ENCODE data around the gene MYO19.
A peak's percentile ranks its signal among the peaks of the same experiment; 100 is the strongest.

MYO19 gene

DNA sequence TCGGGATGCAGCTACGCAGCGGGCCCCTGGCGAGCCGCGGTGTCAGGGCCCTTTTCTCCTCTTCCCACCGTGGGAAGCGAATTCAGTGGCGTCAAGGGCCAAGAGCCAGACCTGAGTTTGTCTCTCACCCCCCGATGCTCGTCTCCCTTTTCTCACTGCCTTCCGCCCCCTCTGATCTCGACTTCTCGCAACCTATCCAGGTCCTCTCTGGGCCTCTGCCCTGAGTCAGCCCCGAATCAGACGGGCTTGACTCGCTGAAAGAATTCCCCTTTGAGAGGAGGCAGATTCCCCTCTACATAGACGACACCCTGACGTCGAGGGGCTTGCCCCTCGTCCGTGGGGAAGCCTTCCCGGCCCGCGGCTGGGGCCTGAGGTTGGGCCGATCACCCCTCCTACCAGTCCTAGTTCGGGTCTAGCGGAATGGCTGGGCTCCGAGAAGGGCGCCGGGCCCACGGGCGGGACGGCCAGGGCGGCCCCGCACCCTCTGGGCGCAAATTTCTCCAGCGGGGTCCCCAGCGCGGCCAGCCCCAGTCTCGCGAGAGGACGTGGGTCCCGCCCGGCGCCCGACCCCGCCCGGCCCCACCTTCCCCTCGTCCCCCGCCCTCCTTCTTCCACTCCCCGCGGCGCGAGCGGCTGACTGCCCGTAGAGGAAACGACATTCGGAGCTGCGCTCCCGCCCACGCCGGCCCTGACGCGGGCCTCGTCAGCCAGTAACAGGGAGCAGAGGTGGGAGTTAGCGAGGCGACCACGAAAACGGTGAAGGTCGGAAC is 9.8 kb upstream of the MYO19 start, which contains the start of gene GGNBP2:
Gene GGNBP2, plus strand, starts transcription at position 613 of the 770 bp plus-strand sequence. CDS start 806 bp downstream, outside the sequence.
- Histone ChIP-seq H3K4me3 (ENCODE audit: low read length) (peak within 1 kb of the TSS; percentile 100), H3F3A (ENCODE audit: control insufficient read depth, insufficient read depth) (peaks cover 34% of the 10 kb centered on the region), H3K27ac (ENCODE audit: low read depth, low read length) (peak within 1 kb of the TSS; percentile 94), H3K79me2 (ENCODE audit: control insufficient read depth, low read length) (peaks cover 68% of the 10 kb centered on the region), H3K4me1 (ENCODE audit: control insufficient read depth, low read length) (peaks cover 31% of the 10 kb centered on the region), H4K20me1 (ENCODE audit: control insufficient read depth, insufficient read depth, low read depth, low read length) (peaks cover 19% of the 10 kb centered on the region; the same call in 1 of the 2 replicates), H3K36me3 (ENCODE audit: control insufficient read depth, low read length) (peaks cover 43% of the 10 kb centered on the region), H3K9me2 (replicated peaks; ENCODE audit: control insufficient read depth, low read length) (no peaks in the 10 kb centered on the region), H3K9me3 (ENCODE audit: control insufficient read depth, insufficient read depth, low read length) (no peaks in the 10 kb centered on the region), H3K4me2 (ENCODE audit: low read length) (peak within 1 kb of the TSS; percentile 85), H3K27me3 (ENCODE audit: control insufficient read depth, low read length) (no peaks in the 10 kb centered on the region)
- no peak for TF ChIP-seq EZH2phosphoT487 (IDR thresholded peaks at IDR 0.05; ENCODE audit: borderline replicate concordance, low read length)
- TF ChIP-seq CTCF (IDR thresholded peaks at IDR 0.05; ENCODE audit: low read depth, low read length, poor library complexity, severe bottlenecking): no peak

DNA sequence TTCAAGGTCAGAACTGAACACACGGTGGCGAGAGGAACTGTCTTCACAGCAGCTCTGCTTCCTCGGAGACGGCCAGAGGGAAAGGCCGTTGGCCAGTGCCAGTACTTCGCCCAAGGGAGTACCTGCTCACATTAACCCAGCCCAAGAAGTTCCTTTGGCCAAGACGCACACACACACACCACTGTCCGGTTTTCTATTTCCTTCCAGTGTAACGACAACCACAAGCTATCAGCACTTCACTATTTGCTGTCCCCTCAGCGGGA is 9.3 kb upstream of the MYO19 start:
- H4K20me1 ChIP-seq (ENCODE audit: control insufficient read depth, insufficient read depth, low read depth, low read length): peaks cover 19% of the 10 kb centered on the region; the same call in 1 of the 2 replicates
- peak overlapping the region; percentile 89 for H3K27ac ChIP-seq (ENCODE audit: low read depth, low read length)
- no peaks in the 10 kb centered on the region for H3K9me2 ChIP-seq (replicated peaks; ENCODE audit: control insufficient read depth, low read length)
- H3F3A ChIP-seq (ENCODE audit: control insufficient read depth, insufficient read depth): peaks cover 35% of the 10 kb centered on the region
- H3K4me3 ChIP-seq (ENCODE audit: low read length): peak overlapping the region; percentile 100
- H3K4me1 ChIP-seq (ENCODE audit: control insufficient read depth, low read length): peaks cover 26% of the 10 kb centered on the region
- TF ChIP-seq EZH2phosphoT487 (IDR thresholded peaks at IDR 0.05; ENCODE audit: borderline replicate concordance, low read length) (no peak), CTCF (IDR thresholded peaks at IDR 0.05; ENCODE audit: low read depth, low read length, poor library complexity, severe bottlenecking) (peak; percentile 37)
- H3K4me2 ChIP-seq (ENCODE audit: low read length): peak overlapping the region; percentile 81
- no peaks in the 10 kb centered on the region for H3K27me3 ChIP-seq (ENCODE audit: control insufficient read depth, low read length)
- no peaks in the 10 kb centered on the region for H3K9me3 ChIP-seq (ENCODE audit: control insufficient read depth, insufficient read depth, low read length)
- peaks cover 40% of the 10 kb centered on the region for H3K36me3 ChIP-seq (ENCODE audit: control insufficient read depth, low read length)
- peaks cover 63% of the 10 kb centered on the region for H3K79me2 ChIP-seq (ENCODE audit: control insufficient read depth, low read length)

GRCh38 chr17:36542755-36543154 is 8.1 kb upstream of the MYO19 start:
- H3K27me3 ChIP-seq (ENCODE audit: control insufficient read depth, low read length): no peaks in the 10 kb centered on the region
- no peak overlapping the region for H3K27ac ChIP-seq (ENCODE audit: low read depth, low read length)
- H3F3A ChIP-seq (ENCODE audit: control insufficient read depth, insufficient read depth): peaks cover 36% of the 10 kb centered on the region
- H4K20me1 ChIP-seq (ENCODE audit: control insufficient read depth, insufficient read depth, low read depth, low read length): peaks cover 14% of the 10 kb centered on the region; the same call in 1 of the 2 replicates
- H3K9me2 ChIP-seq (replicated peaks; ENCODE audit: control insufficient read depth, low read length): no peaks in the 10 kb centered on the region
- H3K79me2 ChIP-seq (ENCODE audit: control insufficient read depth, low read length): peaks cover 58% of the 10 kb centered on the region
- H3K4me2 ChIP-seq (ENCODE audit: low read length): peak overlapping the region; percentile 81; the same call in 1 of the 2 replicates
- no peaks in the 10 kb centered on the region for H3K9me3 ChIP-seq (ENCODE audit: control insufficient read depth, insufficient read depth, low read length)
- H3K36me3 ChIP-seq (ENCODE audit: control insufficient read depth, low read length): peaks cover 43% of the 10 kb centered on the region
- TF ChIP-seq EZH2phosphoT487 (IDR thresholded peaks at IDR 0.05; ENCODE audit: borderline replicate concordance, low read length) (no peak), CTCF (IDR thresholded peaks at IDR 0.05; ENCODE audit: low read depth, low read length, poor library complexity, severe bottlenecking) (no peak)
- peaks cover 18% of the 10 kb centered on the region for H3K4me1 ChIP-seq (ENCODE audit: control insufficient read depth, low read length)
- no peak overlapping the region for H3K4me3 ChIP-seq (ENCODE audit: low read length)
